Pancreas (tissue), 10 donors: ENCODE data around the gene HIPK2. TPM values are rescaled to one million over a fixed set of nuclear protein-coding genes. Genes with fewer than 3 reads are reported as not detected.

Source experiments
- ATAC-seq, 4 donors: fragments of 200-7000 bp; cut with Tn5 transposase; one replicate each; pipeline versions ENCODE4 v1.8.0 to v1.9.1; 2020; ENCODE audit warnings: mild to moderate bottlenecking in 4 of 4, moderate library complexity in 4 of 4
- DNase-seq, 6 donors: peaks; one replicate each; pipeline ENCODE4 v3.0.0-alpha.2; 2020
- FAIRE-seq: peaks from 2 replicates; lab custom pipeline; 2012; peaks lifted over from hg19 to GRCh38; lab: Jason Lieb, UNC
- H3K27ac ChIP-seq, 4 donors: fragments of 200-600 bp; sonication (generic); 1 replicate in 3 of 4; 2 replicates in 1 of 4; pipeline versions ENCODE4 v1.5.0 to v1.8.0; 2020
- H3K27me3 ChIP-seq, 4 donors: fragments of 200-600 bp; one replicate each; pipeline ENCODE4 v1.8.0; 2021
- H3K36me3 ChIP-seq, 3 donors: fragments of 200-600 bp; sonication (generic) in 1 of 3; one replicate each; pipeline versions ENCODE4 v1.5.0 to v1.8.0; 2020 to 2021
- H3K4me1 ChIP-seq, 3 donors: fragments of 200-600 bp; one replicate each; pipeline ENCODE4 v1.8.0; 2021
- H3K4me3 ChIP-seq, 4 donors: fragments of 200-600 bp; sonication (generic) in 2 of 4; one replicate each; pipeline versions ENCODE4 v1.5.0 to v1.8.0; 2020 to 2021
- H3K9me3 ChIP-seq, 4 donors: fragments of 200-600 bp; one replicate each; pipeline ENCODE4 v1.8.0; 2021
- CTCF ChIP-seq, 4 donors: fragments of 200-600 bp; sonication (generic) in 3 of 4; IDR thresholded peaks; one replicate each; pipeline versions ENCODE4 v1.5.0 to v1.8.0; 2021; ENCODE audit warnings: antibody characterized with exemption in 4 of 4
- WGBS, 2 donors: extraction: QIAGEN DNeasy Blood & Tissue Kit; methylation state at CpG; one replicate each; pipeline ENCODE4 v1.1.7; 2013; 5-methylcytosine and 5-hydroxymethylcytosine counted together
- intact Hi-C, 3 donors: fragments of 100-400 bp; cut with DNase I; formaldehyde crosslinking; loops; one replicate each; pipeline versions ENCODE4 v1.11.1 to v1.14.2; 2022
- polyA plus RNA-seq, 2 donors: library from polyadenylated mRNA; stranded (reverse); fragments of 200-250 nt; gene quantifications; one replicate each; pipeline ENCODE4 v1.2.3, GENCODE V29; 2013
- total RNA-seq, 6 donors: library from RNA; stranded (reverse); fragmentation: NEBNext Ultra II Directional in 4 of 6; extraction: Animal tissue kit (Norgen Biotek cat#: 25700) in 4 of 6; gene quantifications; one replicate each; pipeline versions ENCODE4 v1.2.1 to v1.2.4, GENCODE V29; 2021 to 2023
- donor health status: healthy with polysubstance abuse.
- donor health status: DM: no; HTN: no; CAD: no; lungs with moderate emphysema.
- donor health status: DM: no; HTN: no; CAD: no.
- donor health status: control.
- donor health status: control.
- donor health status: Bipolar disorder and iron deficiency.
- donor health status: DM: yes; HTN: yes; CAD: no.
- donor health status: DM: no; HTN: no; CAD: no.
- donor health status: DM: no; HTN: no; CAD: no.
- donor health status: DM: yes; HTN: yes; CAD: no.

HIPK2 gene
- total and polyA plus RNA-seq, 8 donors = 6.7 to 49.0 (median 24.7) TPM

- H3K4me1 ChIP-seq = peaks cover 7 to 27% (median 24%) of the 10 kb centered on the region in 3 donors
- no peaks in the 10 kb centered on the region for H3K27me3 ChIP-seq
- H3K9me3 ChIP-seq = no peaks in the 10 kb centered on the region
- peaks cover 0 to 2% (median 0%) of the 10 kb centered on the region in 3 donors for H3K36me3 ChIP-seq
- 98 to 99% methylated on average over 3 of the region's 3 CpGs for WGBS, 2 donors
- DNase-seq (no peak), FAIRE-seq (no peak), ATAC-seq (no peak)
- H3K4me3 ChIP-seq = no peak overlapping the region
- intact Hi-C loops = no loop called here
- H3K27ac ChIP-seq = no peak overlapping the region
- no peak for TF ChIP-seq CTCF (IDR thresholded peaks at IDR 0.05)
Measured at GRCh38 chr7:139710036-139710435, 67.8 kb downstream of the HIPK2 start.

GRCh38 chr7:139709485-139709884 is 68.3 kb downstream of the HIPK2 start:
- Histone ChIP-seq H3K4me3 (no peak overlapping the region), H3K27me3 (no peaks in the 10 kb centered on the region), H3K36me3 (no peaks in the 10 kb centered on the region), H3K4me1 (peaks cover 7 to 27% (median 24%) of the 10 kb centered on the region in 3 donors), H3K9me3 (no peaks in the 10 kb centered on the region), H3K27ac (no peak overlapping the region)
- FAIRE-seq (no peak), DNase-seq (no peak), ATAC-seq (peak in 2 of 4 donors; percentile 11 to 28)
- intact Hi-C loops = no loop called here
- 60 to 61% methylated on average over 2 of the region's 2 CpGs for WGBS, 2 donors
- TF ChIP-seq CTCF (IDR thresholded peaks at IDR 0.05) = no peak

- FAIRE-seq (no peak), ATAC-seq (no peak)
Measured at GRCh38 chr7:139708541-139708940, 69.3 kb downstream of the HIPK2 start.

GRCh38 chr7:139706837-139707236 is 71.0 kb downstream of the HIPK2 start:
- H3K27ac ChIP-seq = no peak overlapping the region
- FAIRE-seq (no peak), DNase-seq (no peak), ATAC-seq (no peak)
- H3K36me3 ChIP-seq = no peaks in the 10 kb centered on the region
- intact Hi-C loops = no loop called here
- H3K27me3 ChIP-seq = no peaks in the 10 kb centered on the region
- TF ChIP-seq CTCF (IDR thresholded peaks at IDR 0.05) = no peak
- peaks cover 12 to 38% (median 31%) of the 10 kb centered on the region in 3 donors for H3K4me1 ChIP-seq
- no peaks in the 10 kb centered on the region for H3K9me3 ChIP-seq
- no peak overlapping the region for H3K4me3 ChIP-seq
- 87% methylated on average over 9 of the region's 9 CpGs for WGBS, 2 donors

More at GRCh38 chr7:139708541-139708940, 69.3 kb downstream of the HIPK2 start:
- Histone ChIP-seq H3K27me3 (no peaks in the 10 kb centered on the region), H3K36me3 (no peaks in the 10 kb centered on the region), H3K4me1 (peaks cover 7 to 27% (median 24%) of the 10 kb centered on the region in 3 donors), H3K9me3 (no peaks in the 10 kb centered on the region), H3K4me3 (no peak overlapping the region), H3K27ac (no peak overlapping the region)
- no peak for DNase-seq
- TF ChIP-seq CTCF (IDR thresholded peaks at IDR 0.05) = no peak
- WGBS, 2 donors = 67% methylated on average over 6 of the region's 6 CpGs
- intact Hi-C loops = no loop called here

GRCh38 chr7:139704308-139704879 is 73.4 kb downstream of the HIPK2 start:
- no peak for FAIRE-seq
- 86% methylated on average over 8 of the region's 8 CpGs for WGBS, 2 donors
- Histone ChIP-seq H3K36me3 (no peaks in the 10 kb centered on the region), H3K4me3 (no peak overlapping the region), H3K9me3 (no peaks in the 10 kb centered on the region), H3K4me1 (peaks cover 6 to 21% (median 15%) of the 10 kb centered on the region in 3 donors), H3K27ac (no peak overlapping the region), H3K27me3 (no peaks in the 10 kb centered on the region)
- ATAC-seq = no peak
- DNase-seq = no peak
- intact Hi-C loops = no loop called here
- TF ChIP-seq CTCF (IDR thresholded peaks at IDR 0.05) = no peak
